H1 (cell line): ENCODE data around the gene TP53I3. TPM values are rescaled to one million over a fixed set of nuclear protein-coding genes. Genes with fewer than 3 reads are reported as not detected.
A peak's percentile ranks its signal among the peaks of the same experiment; 100 is the strongest.

Source experiments
- CREB1 ChIP-seq: IDR thresholded peaks from 2 replicates; pipeline ENCODE4 v1.6.1; 2012; ENCODE audit warnings: inconsistent platforms
- GABPA ChIP-seq: IDR thresholded peaks from 2 replicates; pipeline ENCODE4 v1.6.1; 2011; ENCODE audit warnings: mild to moderate bottlenecking, low read length, moderate library complexity, borderline replicate concordance; ENCODE audit not compliant: insufficient read depth
- KDM4A ChIP-seq: IDR thresholded peaks from one replicate; pipeline ENCODE4 v1.7.1; 2012; ENCODE audit warnings: low read depth, mild to moderate bottlenecking, moderate library complexity, low read length, inconsistent platforms; ENCODE audit not compliant: severe bottlenecking
- PHF8 ChIP-seq: fragments of 200-600 bp; sonication (generic); conservative IDR thresholded peaks from 2 replicates; pipeline ENCODE4 v1.7.1; 2012; ENCODE audit warnings: low read depth, mild to moderate bottlenecking, inconsistent platforms, low read length, moderate library complexity
- SRF ChIP-seq: IDR thresholded peaks from 2 replicates; pipeline ENCODE4 v1.6.1; 2011; ENCODE audit warnings: mild to moderate bottlenecking, low read depth, low read length, moderate library complexity
- SUZ12 ChIP-seq: fragments of 200-600 bp; sonication (generic); IDR thresholded peaks from 2 replicates; pipeline ENCODE4 v1.6.1; 2012; ENCODE audit warnings: mild to moderate bottlenecking, inconsistent platforms, low read length, moderate library complexity, mixed read lengths
- polyA plus RNA-seq, 7 experiments: library from polyadenylated mRNA; depleted of rRNA in 3 of 7; stranded (reverse) in 5 of 7; unstranded in 2 of 7; fragments of >200 nt in 5 of 7; fragments of 200-250 nt in 2 of 7; gene quantifications; 1 replicate in 5 of 7; 2 replicates in 1 of 7; 4 replicates in 1 of 7; pipeline versions ENCODE4 v1.2.1 to v1.2.3, GENCODE V29; 2011 to 2013; ENCODE audit warnings: missing spikeins in 2 of 7, mixed read lengths in 2 of 7
- total RNA-seq: library from RNA; stranded (reverse); fragmentation: NEBNext Ultra II Directional; extraction: Animal tissue kit (Norgen Biotek cat#: 25700); gene quantifications from 2 replicates; pipeline ENCODE4 v1.2.1, GENCODE V29; 2021
- TF ChIP-seq, protein P1 (sequence below): IDR thresholded peaks from 2 replicates; pipeline ENCODE4 v1.6.1; 2012; ENCODE audit warnings: low read length, inconsistent platforms
- TF ChIP-seq, protein P2 (sequence below), 3 experiments: IDR thresholded peaks; 1 replicate in 2 of 3; 2 replicates in 1 of 3; pipeline versions ENCODE4 v1.5.1 to v1.6.1; 2011; ENCODE audit warnings: low read length in 3 of 3, mild to moderate bottlenecking in 3 of 3, inconsistent platforms in 2 of 3, low read depth in 1 of 3, moderate library complexity in 1 of 3; ENCODE audit not compliant: insufficient read depth in 1 of 3; ENCODE audit errors: control extremely low read depth in 1 of 3

TP53I3 gene
- total and polyA plus RNA-seq, 2 of the 8 experiments (the other 6 are each of a cell fraction or from before 2014, with no cell fraction given), result 29.4 to 34.5 TPM

DNA sequence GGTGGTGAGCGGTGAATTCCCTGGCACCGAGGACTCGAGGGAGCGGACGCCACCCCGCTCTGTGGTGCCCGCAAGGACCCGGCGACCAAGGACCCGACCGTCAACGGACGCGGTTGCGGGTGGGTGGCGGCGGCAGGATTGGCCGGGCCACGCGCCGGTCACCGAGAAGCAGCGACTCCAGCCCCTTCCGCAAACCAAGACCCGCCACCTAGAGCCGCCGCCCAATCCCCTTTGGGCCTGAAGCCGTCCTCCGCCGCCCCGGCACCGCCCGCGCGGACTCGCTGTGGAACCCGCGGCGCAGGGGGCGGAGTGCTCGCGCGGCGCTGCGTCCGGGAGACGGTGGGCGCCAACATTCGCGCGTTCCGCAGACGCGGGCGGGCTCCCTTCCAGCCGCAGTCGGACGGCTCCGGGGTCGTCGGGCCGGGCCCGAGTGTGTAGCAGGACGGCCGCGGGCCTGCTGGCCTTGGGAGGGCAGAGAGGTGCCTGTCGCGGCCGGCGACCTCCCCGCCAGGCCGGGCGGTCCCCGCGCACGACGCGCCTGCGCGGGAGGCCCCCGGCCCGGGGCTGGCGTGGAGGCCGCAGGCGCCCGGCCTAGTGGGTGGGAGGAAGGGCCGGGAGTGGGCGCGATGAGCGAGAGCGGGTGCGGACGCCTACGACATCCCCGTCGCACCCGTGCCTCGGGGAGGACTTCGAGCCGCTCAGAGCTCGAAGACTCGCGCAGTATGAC is 38.7 kb upstream of the TP53I3 start, which contains the start of the genes FAM228B and PFN4 (continued):
- TF ChIP-seq, protein P1, sequence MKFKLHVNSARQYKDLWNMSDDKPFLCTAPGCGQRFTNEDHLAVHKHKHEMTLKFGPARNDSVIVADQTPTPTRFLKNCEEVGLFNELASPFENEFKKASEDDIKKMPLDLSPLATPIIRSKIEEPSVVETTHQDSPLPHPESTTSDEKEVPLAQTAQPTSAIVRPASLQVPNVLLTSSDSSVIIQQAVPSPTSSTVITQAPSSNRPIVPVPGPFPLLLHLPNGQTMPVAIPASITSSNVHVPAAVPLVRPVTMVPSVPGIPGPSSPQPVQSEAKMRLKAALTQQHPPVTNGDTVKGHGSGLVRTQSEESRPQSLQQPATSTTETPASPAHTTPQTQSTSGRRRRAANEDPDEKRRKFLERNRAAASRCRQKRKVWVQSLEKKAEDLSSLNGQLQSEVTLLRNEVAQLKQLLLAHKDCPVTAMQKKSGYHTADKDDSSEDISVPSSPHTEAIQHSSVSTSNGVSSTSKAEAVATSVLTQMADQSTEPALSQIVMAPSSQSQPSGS, result no peak
- TF ChIP-seq GABPA, result no peak
- peak; percentile 78 for TF ChIP-seq KDM4A
- TF ChIP-seq CREB1, result 0 out of 2 replicates have a peak, but pooled peaks have one; percentile 12
- TF ChIP-seq, protein P2, sequence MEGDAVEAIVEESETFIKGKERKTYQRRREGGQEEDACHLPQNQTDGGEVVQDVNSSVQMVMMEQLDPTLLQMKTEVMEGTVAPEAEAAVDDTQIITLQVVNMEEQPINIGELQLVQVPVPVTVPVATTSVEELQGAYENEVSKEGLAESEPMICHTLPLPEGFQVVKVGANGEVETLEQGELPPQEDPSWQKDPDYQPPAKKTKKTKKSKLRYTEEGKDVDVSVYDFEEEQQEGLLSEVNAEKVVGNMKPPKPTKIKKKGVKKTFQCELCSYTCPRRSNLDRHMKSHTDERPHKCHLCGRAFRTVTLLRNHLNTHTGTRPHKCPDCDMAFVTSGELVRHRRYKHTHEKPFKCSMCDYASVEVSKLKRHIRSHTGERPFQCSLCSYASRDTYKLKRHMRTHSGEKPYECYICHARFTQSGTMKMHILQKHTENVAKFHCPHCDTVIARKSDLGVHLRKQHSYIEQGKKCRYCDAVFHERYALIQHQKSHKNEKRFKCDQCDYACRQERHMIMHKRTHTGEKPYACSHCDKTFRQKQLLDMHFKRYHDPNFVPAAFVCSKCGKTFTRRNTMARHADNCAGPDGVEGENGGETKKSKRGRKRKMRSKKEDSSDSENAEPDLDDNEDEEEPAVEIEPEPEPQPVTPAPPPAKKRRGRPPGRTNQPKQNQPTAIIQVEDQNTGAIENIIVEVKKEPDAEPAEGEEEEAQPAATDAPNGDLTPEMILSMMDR (IDR thresholded peaks at IDR 0.05; ENCODE audit: control extremely low read depth in 1 of 3, insufficient read depth in 1 of 3, low read depth in 1 of 3, low read length in 3 of 3), result no peak
- peak; percentile 70; the same call in 1 of the 2 replicates for TF ChIP-seq PHF8
- TF ChIP-seq SRF, result no peak
- TF ChIP-seq SUZ12, result peak; percentile 61; the same call in 1 of the 2 replicates
